SK-N-MC (cell line): Measurements from ENCODE around the gene LRRC4B.

ENCODE experiments used
- DNase-seq: peaks from one replicate; pipeline ENCODE4 v3.0.0-alpha.2; 2011; ENCODE audit warnings: low read depth, low spot score
- H3K27ac ChIP-seq: fragments of 200-600 bp; sonication (generic); 2 replicates; pipeline ENCODE4 v1.5.1; 2016; ENCODE audit warnings: mixed run types
- H3K36me3 ChIP-seq: fragments of 200-600 bp; sonication (generic); 2 replicates; pipeline ENCODE4 v1.6.1; 2017; ENCODE audit warnings: antibody characterized with exemption, low read length, mixed read lengths; ENCODE audit not compliant: insufficient read depth
- H3K4me3 ChIP-seq: fragments of 200-600 bp; sonication (generic); 2 replicates; pipeline ENCODE4 v1.5.1; 2016
- H3K9ac ChIP-seq: fragments of 200-600 bp; sonication (generic); 2 replicates; pipeline ENCODE4 v1.8.0; 2017; ENCODE audit warnings: mixed run types, mixed read lengths; ENCODE audit not compliant: insufficient read length
- H3K9me3 ChIP-seq: fragments of 200-600 bp; sonication (generic); 2 replicates; pipeline ENCODE4 v1.6.1; 2017; ENCODE audit warnings: low read depth, mild to moderate bottlenecking, antibody characterized with exemption, low read length, moderate library complexity, mixed read lengths
- EZH2 ChIP-seq: fragments of 200-600 bp; sonication (generic); IDR thresholded peaks from one replicate; pipeline ENCODE4 v1.6.1; 2017; ENCODE audit warnings: antibody characterized with exemption
- FOXP2 ChIP-seq: optimal IDR thresholded peaks from 2 replicates; pipeline ENCODE3; 2011; ENCODE audit warnings: mild to moderate bottlenecking, moderate library complexity; ENCODE audit not compliant: insufficient read depth; ENCODE audit errors: extremely low read length, control extremely low read depth
- POLR2AphosphoS5 ChIP-seq: IDR thresholded peaks from 2 replicates; pipeline ENCODE4 v1.6.1; 2012; ENCODE audit warnings: mild to moderate bottlenecking, low read depth, low read length, borderline replicate concordance

LRRC4B gene

DNA sequence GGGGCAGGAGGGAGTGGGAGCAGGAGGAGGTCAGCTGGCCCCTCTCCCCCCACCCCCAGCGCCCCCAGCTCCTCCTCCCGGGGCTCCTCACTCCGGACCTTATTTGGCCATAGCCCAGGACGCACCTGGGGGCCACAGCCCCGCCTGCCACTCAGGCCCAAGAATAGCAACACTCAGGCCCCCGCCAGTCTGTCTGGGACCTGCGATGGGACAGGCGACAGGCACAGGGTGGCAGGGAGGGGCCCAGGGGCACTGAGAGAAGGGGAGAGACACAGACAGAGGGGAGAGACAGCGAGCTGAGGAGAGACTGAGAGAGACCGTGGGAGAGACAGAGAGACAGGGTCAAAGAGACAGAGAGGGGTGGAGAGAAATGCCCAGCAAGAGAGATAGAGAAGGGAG lies 67.5 kb downstream of the LRRC4B start:
- Histone ChIP-seq H3K4me3 (no peak overlapping the region), H3K9ac (no peak overlapping the region), H3K9me3 (no peaks in the 10 kb centered on the region), H3K27ac (no peak overlapping the region), H3K36me3 (no peaks in the 10 kb centered on the region)
- TF ChIP-seq POLR2AphosphoS5 = no peak
- no peak for TF ChIP-seq FOXP2
- TF ChIP-seq EZH2 = no peak
- DNase-seq = no peak

DNA sequence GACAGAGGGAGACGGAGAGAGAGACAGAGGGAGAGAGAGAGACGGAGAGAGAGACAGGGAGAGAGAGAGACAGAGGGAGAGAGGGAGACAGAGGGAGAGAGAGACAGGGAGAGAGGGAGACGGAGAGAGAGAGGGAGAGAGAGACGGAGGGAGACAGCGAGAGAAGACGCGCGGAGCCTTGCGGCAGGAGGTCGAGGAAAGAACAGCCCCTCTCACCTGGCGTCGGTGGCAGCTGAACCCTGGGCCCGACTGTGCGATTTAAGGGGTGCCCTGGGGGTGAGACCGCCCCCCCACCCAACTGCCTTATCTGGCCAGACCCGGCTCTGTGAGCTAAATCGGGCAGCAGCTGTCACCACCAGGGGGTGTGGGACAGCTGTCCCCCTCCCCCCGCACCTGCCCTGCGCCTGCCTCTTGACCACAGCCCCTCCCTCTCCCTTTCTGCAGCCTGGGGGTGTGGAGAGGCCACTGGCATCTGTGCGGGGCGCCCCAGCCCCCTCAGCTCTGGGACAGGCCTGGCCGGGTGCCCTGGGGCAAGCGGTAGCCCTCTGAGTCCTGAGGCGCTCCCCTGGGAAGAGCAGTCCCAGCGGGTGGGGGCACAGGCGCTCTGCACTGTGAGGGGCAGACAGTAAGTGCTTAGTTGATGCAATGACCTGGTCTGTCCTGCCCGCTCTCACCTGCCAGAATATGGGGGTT lies 68.0 kb downstream of the LRRC4B start:
- H3K4me3 ChIP-seq = no peak overlapping the region
- no peak overlapping the region for H3K9ac ChIP-seq
- no peak for DNase-seq
- TF ChIP-seq FOXP2 (no peak), EZH2 (no peak), POLR2AphosphoS5 (no peak)
- H3K27ac ChIP-seq = no peak overlapping the region
- H3K9me3 ChIP-seq = no peaks in the 10 kb centered on the region
- H3K36me3 ChIP-seq = no peaks in the 10 kb centered on the region

DNA sequence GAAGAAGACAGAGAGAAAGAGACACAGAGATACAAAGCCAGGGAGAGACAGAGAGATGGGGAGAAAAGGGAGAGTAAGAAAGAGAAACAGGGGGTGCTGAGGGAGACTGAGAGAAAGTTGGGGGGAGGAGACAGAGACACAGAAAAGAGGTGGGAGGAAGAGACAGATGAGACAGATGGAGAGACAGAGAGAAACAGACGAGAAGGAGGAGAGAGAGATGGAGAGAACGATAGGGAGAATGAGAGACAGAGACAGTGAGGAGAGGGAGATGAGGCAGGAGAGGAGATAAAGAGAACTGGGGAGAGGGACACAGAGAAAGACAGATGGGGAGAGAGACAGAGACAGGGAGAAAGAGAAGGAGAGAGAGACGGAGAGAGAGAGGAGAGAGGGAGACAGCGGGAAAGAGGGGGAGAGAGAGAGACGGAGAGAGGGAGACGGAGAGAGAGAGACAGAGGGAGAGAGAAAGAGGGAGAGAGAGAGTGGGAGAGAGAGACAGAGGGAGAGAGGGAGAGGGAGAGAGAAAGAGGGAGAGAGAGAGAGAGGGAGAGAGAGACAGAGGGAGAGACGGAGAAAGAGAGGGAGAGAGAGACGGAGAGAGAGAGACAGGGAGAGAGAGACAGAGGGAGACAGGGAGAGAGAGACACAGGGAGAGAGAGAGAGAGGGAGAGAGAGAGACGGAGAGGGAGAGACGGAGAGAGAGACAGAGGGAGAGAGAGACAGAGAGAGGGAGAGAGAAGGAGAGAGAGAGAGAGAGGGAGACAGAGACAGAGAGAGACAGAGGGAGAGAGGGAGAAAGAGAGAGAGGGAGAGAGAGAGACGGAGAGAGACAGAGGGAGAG lies 69.8 kb downstream of the LRRC4B start:
- H3K27ac ChIP-seq = no peak overlapping the region
- H3K9me3 ChIP-seq = no peaks in the 10 kb centered on the region
- no peak overlapping the region for H3K9ac ChIP-seq
- no peaks in the 10 kb centered on the region for H3K36me3 ChIP-seq
- no peak for DNase-seq
- no peak overlapping the region for H3K4me3 ChIP-seq
- TF ChIP-seq EZH2 = no peak
- no peak for TF ChIP-seq POLR2AphosphoS5
- no peak for TF ChIP-seq FOXP2

DNA sequence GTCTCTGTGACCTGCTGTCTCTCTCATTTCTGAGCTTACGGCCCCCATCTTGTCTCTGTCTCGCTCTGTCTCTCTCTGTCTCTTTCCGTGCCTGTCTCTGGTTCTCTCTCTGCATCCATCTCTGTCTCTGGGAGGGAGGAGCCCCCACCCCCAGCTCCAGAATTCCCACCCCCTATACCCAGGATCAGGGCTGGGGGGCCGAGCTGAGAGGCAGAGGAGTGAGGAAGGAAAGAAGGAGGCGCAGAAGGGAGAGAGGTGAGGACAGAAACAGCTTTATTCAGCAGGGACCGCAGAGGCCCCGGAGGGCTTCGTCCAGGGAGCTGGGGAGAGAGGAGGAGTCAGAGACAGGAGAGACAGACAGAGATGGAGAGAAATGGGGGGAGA lies 71.2 kb downstream of the LRRC4B start:
- no peak for DNase-seq
- no peak for TF ChIP-seq EZH2
- no peak for TF ChIP-seq FOXP2
- Histone ChIP-seq H3K4me3 (no peak overlapping the region), H3K36me3 (no peaks in the 10 kb centered on the region), H3K27ac (no peak overlapping the region), H3K9me3 (no peaks in the 10 kb centered on the region), H3K9ac (no peak overlapping the region)

DNA sequence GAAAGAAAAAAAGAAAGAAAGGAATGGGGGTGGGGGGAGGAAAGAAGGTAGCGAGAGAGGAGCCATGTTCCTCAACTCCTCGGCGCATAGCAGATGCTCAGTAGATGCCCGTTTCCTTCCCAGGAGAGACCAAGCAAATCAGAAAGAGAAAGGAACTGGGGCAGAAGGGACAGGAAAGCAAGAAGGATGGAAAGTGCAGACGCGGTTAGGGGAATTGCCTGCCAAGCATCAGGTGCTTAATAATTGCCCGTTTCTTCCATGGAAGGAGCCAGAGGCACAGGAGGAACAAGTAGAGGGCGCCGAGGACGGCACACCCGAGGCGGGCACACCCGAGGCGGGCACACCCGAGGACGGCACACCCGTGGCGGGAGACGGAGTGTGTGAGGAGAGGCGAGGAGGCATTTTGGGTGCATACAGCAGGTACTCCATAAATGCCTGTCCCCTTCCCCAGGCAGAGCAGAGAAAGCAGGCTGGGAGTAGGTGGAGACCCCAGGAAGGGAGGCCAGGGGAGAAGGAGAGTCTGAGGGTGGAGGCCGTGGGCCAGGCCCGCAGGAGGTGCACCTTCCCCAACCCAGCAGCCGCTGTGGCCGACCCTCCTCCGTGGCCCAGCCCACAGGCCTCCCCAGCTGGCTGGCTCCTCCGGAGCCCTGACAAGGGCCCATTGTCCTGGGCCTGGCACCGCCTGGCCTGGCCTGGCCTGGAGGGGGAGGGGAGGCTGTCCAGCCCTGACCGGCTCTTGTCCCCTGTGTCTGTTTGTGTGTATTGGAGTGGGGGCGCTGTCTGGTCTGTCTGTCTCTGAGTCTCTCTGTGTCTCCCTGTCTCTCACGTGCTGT lies 71.8 kb downstream of the LRRC4B start:
- Histone ChIP-seq H3K27ac (no peak overlapping the region), H3K4me3 (no peak overlapping the region), H3K9ac (no peak overlapping the region), H3K9me3 (no peaks in the 10 kb centered on the region), H3K36me3 (no peaks in the 10 kb centered on the region)
- TF ChIP-seq EZH2 = no peak
- TF ChIP-seq FOXP2 = no peak
- no peak for TF ChIP-seq POLR2AphosphoS5
- DNase-seq = no peak

DNA sequence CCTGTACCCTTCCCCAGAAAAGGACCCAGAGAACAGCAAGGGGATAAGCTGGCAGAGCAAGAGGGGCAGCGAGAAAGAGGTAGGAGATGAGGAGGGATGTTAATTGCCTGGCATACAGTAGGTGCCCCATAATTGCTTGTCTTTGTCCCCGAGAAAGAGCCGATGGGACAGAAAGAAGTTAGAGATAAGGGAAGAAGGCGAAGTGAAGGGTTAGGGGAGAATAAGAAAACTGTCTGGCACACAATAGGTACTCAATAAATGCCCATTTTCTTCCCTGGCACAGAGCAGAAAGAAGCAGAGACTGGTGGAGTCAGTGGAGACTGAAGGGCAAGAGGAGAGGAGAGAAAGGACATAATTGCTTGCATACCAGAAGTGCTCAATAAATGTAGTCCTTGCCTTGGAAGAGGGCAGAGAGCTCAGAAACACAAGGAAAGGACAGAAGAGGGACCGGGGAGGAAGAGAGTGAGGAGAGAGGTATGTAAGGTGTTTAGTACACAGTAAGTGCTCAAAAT lies 73.2 kb downstream of the LRRC4B start:
- no peaks in the 10 kb centered on the region for H3K9me3 ChIP-seq
- no peak overlapping the region for H3K27ac ChIP-seq
- no peaks in the 10 kb centered on the region for H3K36me3 ChIP-seq
- TF ChIP-seq POLR2AphosphoS5 (no peak), EZH2 (no peak), FOXP2 (no peak)
- H3K4me3 ChIP-seq = no peak overlapping the region
- no peak overlapping the region for H3K9ac ChIP-seq
- no peak for DNase-seq

DNA sequence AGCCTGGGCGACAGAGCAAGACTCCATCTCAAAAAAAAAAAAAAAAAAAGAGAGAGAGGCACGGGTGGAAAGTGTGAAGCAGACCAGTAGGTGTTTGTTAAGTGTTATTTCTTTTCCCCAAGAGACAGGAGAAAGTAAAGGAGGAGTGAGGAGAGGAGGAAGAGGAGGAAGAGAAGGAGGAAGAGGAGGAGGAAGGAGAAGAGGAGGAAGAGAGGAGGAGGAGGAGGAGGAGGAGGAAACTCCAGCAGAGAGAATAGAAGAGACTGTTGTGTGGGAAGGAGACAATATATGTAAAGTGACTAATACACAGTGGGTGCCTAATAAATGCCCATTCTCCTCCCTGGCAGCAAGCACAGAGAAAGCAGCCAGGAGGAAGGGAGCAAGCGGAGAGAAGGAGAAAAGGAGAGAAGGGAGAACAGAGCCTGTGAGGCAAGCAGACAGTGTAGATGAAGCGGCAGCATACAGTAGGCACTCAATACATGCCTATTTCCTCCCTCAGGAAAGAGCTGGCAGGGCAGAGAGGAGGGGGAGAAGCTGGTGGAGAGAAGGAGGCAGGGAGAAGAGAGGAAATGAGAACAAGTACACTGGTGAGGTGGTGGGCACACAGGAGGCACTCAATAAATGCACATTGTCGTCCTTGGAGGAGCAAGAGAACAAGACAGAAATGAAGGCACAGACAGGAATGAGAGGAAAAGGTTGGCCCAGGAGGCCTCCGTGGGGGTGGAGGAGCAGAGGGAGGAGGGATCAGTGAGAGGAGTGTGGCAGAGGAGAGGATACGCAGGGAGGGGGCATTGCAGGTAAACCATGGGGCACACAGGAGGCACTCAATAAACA lies 73.8 kb downstream of the LRRC4B start:
- no peak for TF ChIP-seq POLR2AphosphoS5
- TF ChIP-seq EZH2 = no peak
- DNase-seq = no peak
- H3K4me3 ChIP-seq = no peak overlapping the region
- H3K9ac ChIP-seq = no peak overlapping the region
- H3K9me3 ChIP-seq = no peaks in the 10 kb centered on the region
- H3K27ac ChIP-seq = no peak overlapping the region
- H3K36me3 ChIP-seq = no peaks in the 10 kb centered on the region

DNA sequence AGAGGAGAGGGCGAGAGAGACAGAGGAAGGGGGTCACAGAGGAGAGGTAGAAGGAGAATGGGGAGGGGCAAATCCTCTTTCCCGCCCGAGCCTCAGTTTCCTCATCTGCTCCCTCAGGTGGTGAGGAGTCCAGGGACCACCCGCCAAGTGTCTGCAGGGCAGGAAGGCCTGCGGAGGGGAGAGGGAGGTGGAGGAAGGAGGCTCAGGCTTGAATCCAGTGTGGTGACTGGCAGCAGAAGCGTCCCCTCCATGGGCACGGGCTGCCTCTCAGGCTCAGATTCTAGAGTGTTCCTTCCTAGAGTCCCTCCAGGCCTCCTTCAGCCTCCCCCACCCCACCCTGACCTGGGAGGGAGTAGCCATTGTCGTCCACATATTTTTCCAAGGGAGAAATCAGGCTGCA lies 75.1 kb downstream of the LRRC4B start:
- no peaks in the 10 kb centered on the region for H3K36me3 ChIP-seq
- H3K27ac ChIP-seq = no peak overlapping the region
- no peaks in the 10 kb centered on the region for H3K9me3 ChIP-seq
- H3K9ac ChIP-seq = no peak overlapping the region
- no peak for DNase-seq
- no peak for TF ChIP-seq EZH2
- no peak for TF ChIP-seq FOXP2
- TF ChIP-seq POLR2AphosphoS5 = no peak
- no peak overlapping the region for H3K4me3 ChIP-seq
